Smooth muscle cell (in vitro differentiated cells): Measurements from ENCODE around the gene CDC6. TPM values are rescaled to one million over a fixed set of nuclear protein-coding genes. Genes with fewer than 3 reads are reported as not detected.
A peak's percentile ranks its signal among the peaks of the same experiment; 100 is the strongest.
"Not testable (repeated sequence)": the region's sequence is repeated elsewhere in the genome, so short reads cannot be mapped to it uniquely, and the experiment has no call there.

ENCODE experiments used
- DNase-seq: peaks from one replicate; lab custom pipeline; 2025; ENCODE audit not compliant: unreplicated experiment; lab: John Stamatoyannopoulos, UW
- H2AFZ ChIP-seq: fragments of 200-600 bp; sonication (generic); 2 replicates; pipeline ENCODE4 v1.6.0; 2016; ENCODE audit warnings: antibody characterized with exemption, low read depth, mild to moderate bottlenecking
- H3F3A ChIP-seq: fragments of 200-600 bp; sonication (generic); 2 replicates; pipeline ENCODE4 v1.6.0; 2017; ENCODE audit warnings: antibody characterized with exemption, low read depth
- H3K27ac ChIP-seq: fragments of 200-600 bp; sonication (generic); 2 replicates; pipeline ENCODE4 v1.5.1; 2016; ENCODE audit warnings: low read depth, mild to moderate bottlenecking
- H3K27me3 ChIP-seq: fragments of 200-600 bp; sonication (generic); 2 replicates; pipeline ENCODE4 v1.6.1; 2016; ENCODE audit warnings: low read depth, mild to moderate bottlenecking
- H3K36me3 ChIP-seq: fragments of 200-600 bp; sonication (generic); 2 replicates; pipeline ENCODE4 v1.5.1; 2016; ENCODE audit warnings: low read depth
- H3K4me1 ChIP-seq: fragments of 200-600 bp; sonication (generic); 2 replicates; pipeline ENCODE4 v1.5.1; 2016; ENCODE audit warnings: low read depth
- H3K4me2 ChIP-seq: fragments of 200-600 bp; sonication (generic); 2 replicates; pipeline ENCODE4 v1.6.0; 2016; ENCODE audit warnings: mild to moderate bottlenecking
- H3K4me3 ChIP-seq: fragments of 200-600 bp; sonication (generic); 2 replicates; pipeline ENCODE4 v1.5.1; 2016; ENCODE audit warnings: mild to moderate bottlenecking
- H3K79me2 ChIP-seq: fragments of 200-600 bp; sonication (generic); 2 replicates; pipeline ENCODE4 v1.6.0; 2016; ENCODE audit warnings: low read depth, mild to moderate bottlenecking
- H3K9ac ChIP-seq: fragments of 200-600 bp; sonication (generic); 2 replicates; pipeline ENCODE4 v1.6.0; 2016; ENCODE audit warnings: low read depth
- H3K9me3 ChIP-seq: fragments of 200-600 bp; sonication (generic); replicated peaks from 2 replicates; pipeline ENCODE4 v1.5.1; 2016; ENCODE audit warnings: low read depth
- H4K20me1 ChIP-seq: fragments of 200-600 bp; sonication (generic); 2 replicates; pipeline ENCODE4 v1.6.0; 2016; ENCODE audit warnings: low read depth
- WGBS: methylation state at CpG from one replicate; pipeline ENCODE4 v1.1.7; 2016; ENCODE audit warnings: low lambda C conversion rate; 5-methylcytosine and 5-hydroxymethylcytosine counted together
- polyA plus RNA-seq: library from polyadenylated mRNA; unstranded; fragments of >200 nt; fragmentation: Nextera tagmentation; extraction: Ambion mirVana; gene quantifications from 2 replicates; pipeline ENCODE4 v1.2.1, GENCODE V29; 2016
- total RNA-seq: library from RNA; depleted of rRNA; stranded (reverse); fragments of >200 nt; gene quantifications from 2 replicates; pipeline ENCODE4 v1.2.3, GENCODE V29; 2014
- TF ChIP-seq, protein P1 (sequence below): fragments of 200-600 bp; sonication (generic); IDR thresholded peaks from 2 replicates; pipeline ENCODE4 v1.5.1; 2017; ENCODE audit warnings: borderline replicate concordance, mild to moderate bottlenecking, antibody characterized with exemption; ENCODE audit not compliant: insufficient read depth, poor library complexity, severe bottlenecking

CDC6 gene
- total and polyA plus RNA-seq, 2 experiments from 2014 or later = 5.5 to 15.1 TPM

DNA sequence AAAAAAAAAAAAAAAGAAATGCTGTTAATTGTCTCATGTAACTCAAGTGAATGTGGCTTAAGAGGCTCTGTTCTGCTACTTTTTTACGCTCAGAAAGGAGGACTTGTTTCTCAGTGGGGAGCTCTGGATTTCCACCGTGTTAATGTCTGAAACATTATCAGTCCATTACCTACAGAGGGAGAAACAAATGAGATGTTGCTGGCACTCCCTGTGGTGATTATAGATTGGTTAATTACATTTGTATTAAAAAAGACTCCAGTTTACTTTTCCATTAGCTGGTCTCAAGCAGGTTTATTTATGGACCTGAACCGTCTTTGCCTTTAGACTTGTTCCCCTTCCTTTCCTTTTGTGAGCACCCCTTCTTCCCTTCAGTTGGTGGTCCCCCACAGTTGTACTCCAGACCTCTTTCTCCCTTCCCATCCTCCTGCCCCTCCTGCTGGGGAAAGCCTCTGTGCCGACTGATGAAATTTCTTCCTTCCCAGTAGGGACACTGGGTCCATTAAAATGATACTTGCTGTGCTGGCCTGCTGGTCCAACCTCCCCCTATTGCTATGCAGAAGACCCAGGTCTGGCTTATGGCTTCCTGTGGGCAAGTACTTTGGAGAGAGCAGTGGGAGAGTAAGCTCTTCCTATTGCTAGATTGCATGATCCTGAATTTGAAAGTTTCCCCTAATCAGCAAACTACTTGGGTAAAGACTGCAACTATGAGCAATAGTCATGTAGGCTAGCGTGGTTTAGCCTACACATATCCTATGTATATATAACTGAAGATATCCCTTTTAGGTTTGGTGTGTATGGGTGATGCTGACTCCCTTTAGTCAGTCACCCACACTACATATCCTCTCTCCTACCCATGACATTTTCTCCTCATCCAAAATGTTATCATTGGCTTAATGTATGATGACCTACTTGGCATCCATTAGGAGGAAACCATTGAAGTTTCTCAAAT is 8.1 kb downstream of the CDC6 start:
- DNase-seq = no peak
- peak overlapping the region; percentile 6 for H3K27ac ChIP-seq

DNA sequence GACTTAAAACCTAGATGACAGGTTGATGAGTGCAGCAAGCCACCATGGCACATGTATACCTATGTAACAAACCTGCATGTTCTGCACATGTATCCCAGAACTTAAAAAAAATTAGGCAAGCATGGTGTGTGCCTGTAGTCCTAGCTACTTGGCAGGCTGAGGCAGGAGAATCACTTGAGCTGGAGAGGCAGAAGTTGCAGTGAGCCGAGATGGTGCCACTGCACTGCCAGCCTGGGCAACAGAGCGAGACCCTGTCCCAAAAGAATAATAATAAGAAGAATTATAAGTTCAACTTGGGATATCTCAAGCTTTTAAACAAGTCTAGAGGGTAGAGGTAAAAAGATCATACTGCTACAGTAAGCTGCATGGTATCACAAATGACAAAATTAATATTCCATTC is 9.8 kb downstream of the CDC6 start:
- WGBS = 100% methylated on average over 2 of the region's 2 CpGs
- H3K4me2 ChIP-seq = no peak overlapping the region
- H3K27ac ChIP-seq = no peak overlapping the region
- H3F3A ChIP-seq = peaks cover 2% of the 10 kb centered on the region
- no peaks in the 10 kb centered on the region for H3K27me3 ChIP-seq
- DNase-seq = no peak
- no peaks in the 10 kb centered on the region for H3K9me3 ChIP-seq
- no peak overlapping the region for H3K9ac ChIP-seq
- no peaks in the 10 kb centered on the region for H4K20me1 ChIP-seq
- no peaks in the 10 kb centered on the region for H3K36me3 ChIP-seq
- H3K79me2 ChIP-seq = no peaks in the 10 kb centered on the region
- no peak overlapping the region for H2AFZ ChIP-seq
- TF ChIP-seq, protein P1, sequence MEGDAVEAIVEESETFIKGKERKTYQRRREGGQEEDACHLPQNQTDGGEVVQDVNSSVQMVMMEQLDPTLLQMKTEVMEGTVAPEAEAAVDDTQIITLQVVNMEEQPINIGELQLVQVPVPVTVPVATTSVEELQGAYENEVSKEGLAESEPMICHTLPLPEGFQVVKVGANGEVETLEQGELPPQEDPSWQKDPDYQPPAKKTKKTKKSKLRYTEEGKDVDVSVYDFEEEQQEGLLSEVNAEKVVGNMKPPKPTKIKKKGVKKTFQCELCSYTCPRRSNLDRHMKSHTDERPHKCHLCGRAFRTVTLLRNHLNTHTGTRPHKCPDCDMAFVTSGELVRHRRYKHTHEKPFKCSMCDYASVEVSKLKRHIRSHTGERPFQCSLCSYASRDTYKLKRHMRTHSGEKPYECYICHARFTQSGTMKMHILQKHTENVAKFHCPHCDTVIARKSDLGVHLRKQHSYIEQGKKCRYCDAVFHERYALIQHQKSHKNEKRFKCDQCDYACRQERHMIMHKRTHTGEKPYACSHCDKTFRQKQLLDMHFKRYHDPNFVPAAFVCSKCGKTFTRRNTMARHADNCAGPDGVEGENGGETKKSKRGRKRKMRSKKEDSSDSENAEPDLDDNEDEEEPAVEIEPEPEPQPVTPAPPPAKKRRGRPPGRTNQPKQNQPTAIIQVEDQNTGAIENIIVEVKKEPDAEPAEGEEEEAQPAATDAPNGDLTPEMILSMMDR = no peak
- peaks cover 14% of the 10 kb centered on the region for H3K4me1 ChIP-seq
- H3K4me3 ChIP-seq = no peak overlapping the region

More for the DNA sequence above, 8.1 kb downstream of the CDC6 start:
- Histone ChIP-seq H3K27me3 (no peaks in the 10 kb centered on the region), H3K79me2 (no peaks in the 10 kb centered on the region), H3K4me3 (no peak overlapping the region), H3K4me2 (no peak overlapping the region), H3F3A (no peaks in the 10 kb centered on the region), H3K4me1 (peaks cover 14% of the 10 kb centered on the region), H4K20me1 (no peaks in the 10 kb centered on the region), H3K9me3 (no peaks in the 10 kb centered on the region), H2AFZ (no peak overlapping the region), H3K9ac (no peak overlapping the region), H3K36me3 (no peaks in the 10 kb centered on the region)
- TF ChIP-seq, protein P1 = no peak
- WGBS = 80% methylated on average over 5 of the region's 5 CpGs

DNA sequence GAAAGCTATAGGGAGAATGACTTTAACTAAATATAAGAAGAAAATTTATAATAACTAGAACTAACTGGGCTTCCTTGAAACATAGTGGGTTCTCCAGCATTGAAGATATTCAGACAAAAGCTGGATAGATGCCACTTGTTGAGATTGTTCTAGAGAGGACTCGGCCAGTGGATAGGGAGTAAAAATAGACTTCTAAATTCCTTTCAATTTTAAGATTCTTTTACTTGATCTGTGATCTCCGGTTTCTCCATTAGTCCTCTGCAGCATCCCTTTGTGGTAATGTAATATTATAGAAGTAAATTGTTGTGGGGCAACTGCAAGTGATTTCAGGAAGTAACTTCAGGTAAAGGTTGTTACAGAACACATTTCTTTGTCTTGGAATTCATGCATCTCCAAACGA is 11.0 kb downstream of the CDC6 start:
- no peak overlapping the region for H3K4me3 ChIP-seq
- peaks cover 14% of the 10 kb centered on the region for H3K4me1 ChIP-seq
- no peak overlapping the region for H3K9ac ChIP-seq
- H2AFZ ChIP-seq = no peak overlapping the region
- 75% methylated on average over 3 of the region's 3 CpGs for WGBS
- no peak for DNase-seq
- no peaks in the 10 kb centered on the region for H3K9me3 ChIP-seq
- H4K20me1 ChIP-seq = peaks cover under 1% of the 10 kb centered on the region
- H3K27me3 ChIP-seq = no peaks in the 10 kb centered on the region
- no peak overlapping the region for H3K4me2 ChIP-seq
- peaks cover 12% of the 10 kb centered on the region for H3F3A ChIP-seq
- TF ChIP-seq, protein P1 = no peak
- H3K36me3 ChIP-seq = no peaks in the 10 kb centered on the region
- no peaks in the 10 kb centered on the region for H3K79me2 ChIP-seq
- H3K27ac ChIP-seq = no peak overlapping the region

DNA sequence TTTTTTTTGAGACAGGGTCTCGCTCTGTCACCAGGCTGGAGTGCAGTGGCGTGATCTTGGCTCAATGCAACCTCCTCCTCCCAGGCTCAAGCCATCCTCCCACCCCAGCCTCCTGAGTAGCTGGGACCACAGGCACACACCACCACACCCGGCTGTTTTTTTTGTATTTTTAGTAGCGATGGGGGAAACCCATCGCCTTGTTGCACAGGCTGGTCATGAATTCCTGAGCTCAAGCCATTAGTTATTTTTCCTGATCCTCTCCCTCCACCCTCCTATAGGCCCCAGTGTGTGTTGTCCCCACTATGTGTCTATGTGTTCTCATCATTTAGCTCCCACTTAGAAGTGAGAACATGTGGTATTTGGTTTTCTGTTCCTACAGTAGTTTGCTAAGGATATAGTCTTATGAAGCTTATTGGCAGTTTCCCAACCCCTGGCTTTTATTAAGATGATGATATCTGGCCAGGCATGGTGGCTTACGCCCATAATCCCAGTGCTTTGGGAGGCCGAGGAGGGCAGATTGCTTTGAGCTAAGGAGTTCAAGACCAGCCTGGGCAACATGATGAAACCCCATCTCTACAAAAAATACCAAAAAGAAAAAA is 11.6 kb downstream of the CDC6 start:
- 84% methylated on average over 7 of the region's 7 CpGs for WGBS

More for the DNA sequence above, 11.6 kb downstream of the CDC6 start:
- Histone ChIP-seq H3F3A (peaks cover 15% of the 10 kb centered on the region), H3K4me1 (peaks cover 19% of the 10 kb centered on the region)
- not testable (repeated sequence) for H2AFZ ChIP-seq, H3K9me3 ChIP-seq, H3K79me2 ChIP-seq, H3K9ac ChIP-seq, H3K27me3 ChIP-seq, H3K27ac ChIP-seq, H4K20me1 ChIP-seq, H3K4me3 ChIP-seq, DNase-seq, H3K4me2 ChIP-seq, H3K36me3 ChIP-seq
